Measurements from ENCODE around the gene ACER2.

GRCh38 chr9:19432473-19432872 is 23.7 kb downstream of the ACER2 start:
- TF ChIP-seq CTCF (IDR thresholded peaks at IDR 0.05; ENCODE audit: low read length) (no peak), EZH2 (IDR thresholded peaks at IDR 0.05; ENCODE audit: borderline replicate concordance, low read length) (no peak)
